ENCODE results near the gene GMNN.
A peak's percentile ranks its signal among the peaks of the same experiment; 100 is the strongest.

The GMNN gene

GRCh38 chr6:24766680-24767462 is 7.9 kb upstream of the GMNN start:
- Histone ChIP-seq H3K9me2 (replicated peaks; ENCODE audit: insufficient read depth, low read length) (no peaks in the 10 kb centered on the region), H3K36me3 (ENCODE audit: low read length) (no peaks in the 10 kb centered on the region), H3F3A (ENCODE audit: insufficient read depth) (0 out of 2 replicates have a peak, but pooled peaks cover 8% of the 10 kb centered on the region), H3K27ac (ENCODE audit: low read depth, low read length) (no peak overlapping the region), H3K9ac (ENCODE audit: low read length) (no peak overlapping the region), H4K20me1 (ENCODE audit: low read depth, low read length) (no peaks in the 10 kb centered on the region), H3K79me2 (ENCODE audit: insufficient read depth, low read length) (no peaks in the 10 kb centered on the region), H2AFZ (ENCODE audit: low read depth, low read length, severe bottlenecking) (peak overlapping the region; percentile 83), H3K27me3 (ENCODE audit: low read length) (no peaks in the 10 kb centered on the region), H3K4me2 (ENCODE audit: low read depth, low read length, poor library complexity, severe bottlenecking) (peak overlapping the region; percentile 37), H3K9me3 (ENCODE audit: insufficient read depth, low read length) (no peaks in the 10 kb centered on the region), H3K4me3 (ENCODE audit: insufficient read depth, low read length, poor library complexity, severe bottlenecking) (no peak overlapping the region)
- TF ChIP-seq EZH2phosphoT487 (conservative IDR thresholded peaks at IDR 0.05; ENCODE audit: low read length) (no peak), CTCF (IDR thresholded peaks at IDR 0.05; ENCODE audit: insufficient read depth, low read length, poor library complexity, severe bottlenecking) (peak; percentile 73)

- Histone ChIP-seq H3K27me3 (ENCODE audit: low read length) (no peaks in the 10 kb centered on the region), H3K4me2 (ENCODE audit: low read depth, low read length, poor library complexity, severe bottlenecking) (no peak overlapping the region), H3K36me3 (ENCODE audit: low read length) (no peaks in the 10 kb centered on the region), H3K79me2 (ENCODE audit: insufficient read depth, low read length) (no peaks in the 10 kb centered on the region), H3F3A (ENCODE audit: insufficient read depth) (0 out of 2 replicates have a peak, but pooled peaks cover 10% of the 10 kb centered on the region), H3K9me3 (ENCODE audit: insufficient read depth, low read length) (no peaks in the 10 kb centered on the region), H3K9me2 (replicated peaks; ENCODE audit: insufficient read depth, low read length) (no peaks in the 10 kb centered on the region), H4K20me1 (ENCODE audit: low read depth, low read length) (no peaks in the 10 kb centered on the region), H2AFZ (ENCODE audit: low read depth, low read length, severe bottlenecking) (no peak overlapping the region), H3K27ac (ENCODE audit: low read depth, low read length) (no peak overlapping the region), H3K9ac (ENCODE audit: low read length) (no peak overlapping the region), H3K4me3 (ENCODE audit: insufficient read depth, low read length, poor library complexity, severe bottlenecking) (no peak overlapping the region)
- TF ChIP-seq CTCF (IDR thresholded peaks at IDR 0.05; ENCODE audit: insufficient read depth, low read length, poor library complexity, severe bottlenecking) (no peak), EZH2phosphoT487 (conservative IDR thresholded peaks at IDR 0.05; ENCODE audit: low read length) (no peak)
These were observed 6.4 kb upstream of the GMNN start for GRCh38 chr6:24768361-24768760.

- Histone ChIP-seq H3K9me2 (replicated peaks; ENCODE audit: insufficient read depth, low read length) (no peaks in the 10 kb centered on the region), H3K27ac (ENCODE audit: low read depth, low read length) (peak overlapping the region; percentile 90), H3F3A (ENCODE audit: insufficient read depth) (peaks cover 28% of the 10 kb centered on the region), H3K9ac (ENCODE audit: low read length) (peak overlapping the region; percentile 77), H2AFZ (ENCODE audit: low read depth, low read length, severe bottlenecking) (no peak overlapping the region), H3K27me3 (ENCODE audit: low read length) (no peaks in the 10 kb centered on the region), H3K9me3 (ENCODE audit: insufficient read depth, low read length) (no peaks in the 10 kb centered on the region), H3K36me3 (ENCODE audit: low read length) (peaks cover 43% of the 10 kb centered on the region), H3K4me2 (ENCODE audit: low read depth, low read length, poor library complexity, severe bottlenecking) (peak overlapping the region; percentile 82), H3K79me2 (ENCODE audit: insufficient read depth, low read length) (peaks cover 54% of the 10 kb centered on the region), H3K4me3 (ENCODE audit: insufficient read depth, low read length, poor library complexity, severe bottlenecking) (peak overlapping the region; percentile 87), H4K20me1 (ENCODE audit: low read depth, low read length) (peaks cover 44% of the 10 kb centered on the region)
- no peak for TF ChIP-seq CTCF (IDR thresholded peaks at IDR 0.05; ENCODE audit: insufficient read depth, low read length, poor library complexity, severe bottlenecking)
- TF ChIP-seq EZH2phosphoT487 (conservative IDR thresholded peaks at IDR 0.05; ENCODE audit: low read length), result no peak
These were observed 852 bp downstream of the GMNN start for GRCh38 chr6:24775520-24776058.
